GM11168 (cell line): Measurements from ENCODE around the gene CAMK2D.
"Not testable (repeated sequence)": the region's sequence is repeated elsewhere in the genome, so short reads cannot be mapped to it uniquely, and the experiment has no call there.

ENCODE experiments used
- in situ Hi-C: fragments of 300-500 bp; cut with MboI; formaldehyde crosslinking; loops from one replicate; pipeline ENCODE4 v1.12.0; 2022; ENCODE audit warnings: low sequenced_read_pairs; ENCODE audit not compliant: unreplicated experiment

CAMK2D gene

GRCh38 chr4:113740857-113741379 lies 20.6 kb downstream of the CAMK2D start:
- in situ Hi-C loops = no loop called here

DNA sequence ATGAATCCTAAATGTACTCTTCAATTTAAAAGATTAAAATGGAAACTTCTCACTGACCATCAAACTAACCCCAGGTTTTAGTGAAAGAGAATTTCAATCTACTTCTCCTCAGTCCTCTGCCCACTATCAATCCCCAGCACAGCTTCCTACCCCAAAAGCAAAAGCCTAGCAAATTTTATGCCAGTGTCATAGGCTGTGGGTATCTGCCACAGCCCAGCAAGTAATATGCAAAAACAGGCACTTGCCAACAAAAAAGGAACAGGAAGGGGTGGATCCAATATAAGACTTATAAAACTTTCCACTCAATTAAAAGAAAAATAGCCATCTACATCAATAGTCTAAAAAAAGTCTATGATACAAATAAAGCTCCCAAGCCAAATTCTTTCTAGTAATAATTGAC lies 22.3 kb downstream of the CAMK2D start:
- in situ Hi-C loops = no loop called here

DNA sequence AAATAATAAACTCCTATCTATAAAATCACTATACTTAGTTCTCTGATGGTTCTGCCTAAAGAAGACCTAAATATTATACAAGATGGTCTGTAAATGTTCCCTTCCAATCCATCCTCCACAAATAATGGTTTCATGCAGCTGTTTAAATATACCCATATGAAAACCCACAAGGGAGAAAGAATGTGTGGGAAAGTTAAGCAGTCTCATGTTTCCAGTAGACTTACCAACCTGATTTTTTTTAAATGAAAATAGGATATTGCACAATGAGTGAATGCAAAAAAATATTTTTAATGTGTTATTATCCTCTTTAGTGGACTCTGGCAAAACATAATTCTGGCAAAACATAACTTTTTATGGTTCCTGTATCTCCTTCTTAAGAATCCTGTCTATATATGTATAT lies 23.3 kb downstream of the CAMK2D start:
- in situ Hi-C loops = no loop called here

GRCh38 chr4:113733685-113734084 lies 27.9 kb downstream of the CAMK2D start:
- in situ Hi-C loops = no loop called here

DNA sequence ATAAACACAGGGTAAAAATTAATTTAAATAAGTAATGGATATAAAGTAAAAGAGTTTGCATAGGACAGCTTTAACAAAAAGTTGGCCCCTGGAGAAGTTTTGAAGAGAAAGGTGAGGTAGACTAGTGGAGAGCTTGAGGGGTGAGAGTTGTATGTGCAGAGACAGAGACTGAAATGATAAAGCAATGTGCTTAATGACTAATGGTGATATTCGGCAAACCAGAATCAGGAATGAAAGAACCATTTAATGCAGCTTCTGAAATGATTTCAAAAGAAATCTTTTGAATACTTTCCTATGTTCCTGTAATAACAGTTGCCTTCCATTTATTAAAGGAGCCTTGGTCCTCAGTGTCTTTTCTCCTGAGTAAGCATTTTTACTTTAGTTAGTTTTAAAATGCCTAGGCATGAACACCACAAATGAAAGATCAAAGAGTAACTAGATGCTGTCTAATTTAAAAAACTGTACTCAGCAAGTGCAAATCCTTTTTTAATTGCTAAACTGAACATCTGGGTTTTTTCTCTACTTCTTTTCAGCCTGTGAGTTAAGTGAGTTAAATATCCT lies 28.5 kb downstream of the CAMK2D start:
- in situ Hi-C loops = no loop called here

DNA sequence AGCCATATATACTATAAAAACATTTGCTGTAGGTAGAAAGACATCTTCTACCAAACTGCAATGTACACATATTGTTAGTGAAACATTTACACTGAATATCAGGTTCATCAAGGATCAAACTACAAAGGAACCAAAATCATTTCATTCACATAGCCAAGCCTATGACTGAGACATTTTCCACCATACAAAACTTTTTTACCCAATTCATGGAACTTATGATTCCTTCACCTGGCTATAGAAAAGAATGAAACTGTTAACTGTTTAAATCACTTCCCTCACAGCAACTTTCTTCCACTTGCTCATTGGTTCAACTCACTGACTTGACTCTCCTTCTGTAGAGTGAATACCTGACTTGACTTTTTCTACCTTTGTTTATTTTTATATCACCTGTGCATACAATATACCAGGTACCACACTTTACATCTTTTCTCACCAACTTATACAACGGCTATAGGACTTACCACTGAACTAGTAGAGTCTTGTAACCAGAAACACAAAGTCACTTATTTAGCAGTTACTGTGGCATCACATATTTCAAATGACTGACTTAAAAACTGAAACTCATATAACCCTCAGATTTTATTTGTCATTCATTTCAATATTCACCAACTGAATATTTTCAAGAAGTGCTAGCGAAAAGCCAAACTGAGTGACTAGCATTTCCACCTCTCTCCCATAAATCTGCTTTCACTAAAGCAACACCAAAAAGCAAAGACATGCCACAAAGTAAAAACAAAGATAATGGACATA lies 30.9 kb downstream of the CAMK2D start:
- in situ Hi-C loops = no loop called here

- in situ Hi-C loops = no loop called here
Measured at GRCh38 chr4:113727802-113728201, 33.7 kb downstream of the CAMK2D start.

DNA sequence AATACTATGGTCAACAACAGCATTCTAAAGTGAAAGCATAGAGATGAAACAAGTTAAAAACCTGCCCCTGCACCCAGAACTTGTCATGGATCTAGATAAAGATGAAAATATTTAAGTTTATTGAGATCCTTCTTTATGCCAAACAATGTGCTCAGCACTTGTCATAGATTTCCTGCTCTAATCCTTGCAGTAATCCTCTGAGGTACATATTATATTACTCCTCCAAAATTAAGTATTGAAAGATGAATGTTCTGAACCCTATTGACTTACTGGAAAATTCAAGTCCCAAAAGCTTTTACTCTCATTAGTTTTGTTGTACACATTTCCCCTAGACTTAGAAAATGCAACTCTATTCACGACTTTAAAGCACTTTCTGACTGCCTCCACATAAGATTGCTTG lies 35.6 kb downstream of the CAMK2D start:
- in situ Hi-C loops = no loop called here

GRCh38 chr4:113718252-113718651 lies 43.3 kb downstream of the CAMK2D start:
- in situ Hi-C loops = no loop called here

DNA sequence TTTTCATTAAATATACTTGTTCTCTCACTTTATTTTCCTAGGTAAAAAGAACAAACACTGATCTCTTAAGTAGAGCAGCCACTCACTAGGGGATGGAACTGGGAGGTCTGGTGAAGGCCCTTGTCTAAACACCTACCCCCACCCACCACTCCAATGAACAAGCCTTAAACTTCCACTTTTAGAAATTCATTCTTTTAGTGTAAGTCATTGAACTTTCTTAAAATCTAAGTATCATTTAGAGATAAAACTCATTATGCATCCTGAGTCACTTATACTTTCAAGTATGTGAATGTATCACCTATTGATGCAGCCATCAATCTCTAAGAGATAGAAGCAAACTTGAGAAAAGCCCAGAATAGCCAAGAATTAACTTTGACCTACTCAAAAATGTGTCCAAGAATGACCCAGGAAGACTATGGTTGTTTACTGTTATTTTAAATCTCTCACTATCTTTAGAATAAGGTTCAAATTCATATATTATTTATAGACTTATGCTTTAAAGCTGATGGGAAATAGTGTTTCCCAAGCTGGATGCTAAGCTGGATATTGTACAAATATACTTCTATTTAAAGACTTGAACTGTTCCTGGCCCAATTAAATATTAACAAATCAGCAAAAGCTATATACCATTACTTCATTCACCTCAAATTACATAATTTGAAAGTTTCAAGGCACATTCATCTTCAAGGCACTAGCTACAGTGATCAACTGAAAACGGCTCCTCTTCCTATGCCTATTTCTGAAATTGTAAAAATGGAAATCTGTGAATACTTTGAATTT lies 49.5 kb downstream of the CAMK2D start:
- in situ Hi-C loops = no loop called here

- in situ Hi-C loops = no loop called here
Measured at GRCh38 chr4:113708250-113708649, 53.3 kb downstream of the CAMK2D start.

GRCh38 chr4:113707048-113707447 lies 54.5 kb downstream of the CAMK2D start:
- in situ Hi-C loops = no loop called here

DNA sequence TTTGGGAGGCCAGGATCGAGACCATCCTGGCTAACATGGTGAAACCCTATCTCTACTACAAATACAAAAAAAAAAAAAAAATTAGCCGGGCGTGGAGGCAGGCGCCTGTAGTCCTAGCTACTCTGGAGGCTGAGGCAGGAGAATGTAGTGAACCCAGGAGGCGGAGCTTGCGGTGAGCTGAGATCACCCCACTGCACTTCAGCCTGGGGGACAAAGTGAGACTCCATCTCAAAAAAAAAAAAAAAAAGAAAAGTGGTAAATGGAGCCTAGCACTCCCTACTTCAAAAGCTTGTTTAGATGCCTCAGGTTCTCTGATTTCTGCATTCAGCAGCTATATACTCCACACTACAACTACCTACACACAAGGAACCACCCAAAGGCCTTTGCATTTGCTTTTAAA lies 56.4 kb downstream of the CAMK2D start:
- in situ Hi-C loops = not testable (repeated sequence)

- in situ Hi-C loops = not testable (repeated sequence)
Measured at GRCh38 chr4:113702596-113702995, 58.9 kb downstream of the CAMK2D start.

- in situ Hi-C loops = no loop called here
Measured at GRCh38 chr4:113701169-113701568, 60.4 kb downstream of the CAMK2D start.

DNA sequence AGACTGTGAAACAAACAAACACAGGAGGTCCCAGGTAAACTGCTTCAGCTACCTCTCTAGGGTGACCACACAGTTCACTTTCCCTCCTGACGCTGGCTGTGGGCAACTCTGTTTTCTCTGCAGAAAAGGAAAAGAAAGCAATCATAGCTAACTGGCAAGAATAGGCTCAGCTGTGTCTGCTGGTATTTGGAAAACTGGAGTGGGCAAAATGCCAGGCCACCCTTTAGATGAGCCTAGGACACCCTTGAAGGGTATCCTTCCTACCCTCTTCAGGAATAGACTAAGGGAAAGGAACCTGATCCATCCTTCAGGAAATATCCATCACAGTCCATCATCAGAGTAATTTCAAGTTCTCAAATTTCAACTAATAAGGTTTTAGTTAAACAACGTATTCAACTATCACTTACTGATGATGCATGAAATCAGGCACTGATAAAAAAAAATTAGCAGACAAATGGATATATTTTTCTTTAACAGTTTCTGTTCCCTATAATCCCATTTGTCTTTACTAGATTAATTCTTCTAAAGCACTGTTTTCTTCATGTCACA lies 60.9 kb downstream of the CAMK2D start:
- in situ Hi-C loops = no loop called here

GRCh38 chr4:113699772-113700171 lies 61.8 kb downstream of the CAMK2D start:
- in situ Hi-C loops = no loop called here

- in situ Hi-C loops = no loop called here
Measured at GRCh38 chr4:113697429-113697828, 64.1 kb downstream of the CAMK2D start.

GRCh38 chr4:113695328-113696169 lies 66.0 kb downstream of the CAMK2D start:
- in situ Hi-C loops = no loop called here

DNA sequence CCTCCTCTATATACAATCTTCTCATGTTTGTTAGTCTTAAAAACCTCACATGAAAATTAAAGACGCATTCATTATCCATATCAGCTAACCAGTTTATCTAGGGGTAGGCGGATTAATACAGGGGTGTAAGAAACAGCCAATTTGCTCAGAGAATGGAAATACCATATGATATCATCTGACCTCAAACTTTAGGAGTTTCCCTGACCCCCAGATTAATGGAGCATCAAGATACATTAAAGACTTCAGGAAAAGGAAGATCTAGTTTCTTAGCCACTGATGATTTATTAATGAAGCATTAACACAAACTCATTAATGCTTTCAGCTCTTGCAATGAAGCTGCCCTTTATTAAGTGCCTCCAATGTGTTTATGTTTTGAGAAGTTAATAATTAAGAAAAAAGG lies 67.5 kb downstream of the CAMK2D start:
- in situ Hi-C loops = no loop called here
